IPS-18a (cell line): ENCODE measurements around the gene COX18.

Source experiments
- H3K27ac ChIP-seq: one replicate; pipeline ENCODE4 v1.5.1; 2013; ENCODE audit warnings: low read length
- H3K27me3 ChIP-seq: one replicate; pipeline ENCODE4 v1.6.1; 2013; ENCODE audit warnings: mild to moderate bottlenecking, low read length; ENCODE audit not compliant: control insufficient read depth, insufficient read depth
- H3K36me3 ChIP-seq: one replicate; pipeline ENCODE4 v1.6.1; 2013; ENCODE audit warnings: low read depth, low read length; ENCODE audit not compliant: control insufficient read depth
- H3K4me1 ChIP-seq: one replicate; pipeline ENCODE4 v1.6.1; 2013; ENCODE audit warnings: low read depth, low read length; ENCODE audit not compliant: control insufficient read depth
- H3K4me3 ChIP-seq: one replicate; pipeline ENCODE4 v1.5.1; 2013; ENCODE audit warnings: low read length
- H3K9ac ChIP-seq: one replicate; pipeline ENCODE4 v1.6.1; 2013; ENCODE audit warnings: mild to moderate bottlenecking, low read length, moderate library complexity
- H3K9me3 ChIP-seq: one replicate; pipeline ENCODE4 v1.6.1; 2013; ENCODE audit warnings: low read depth, low read length; ENCODE audit not compliant: control insufficient read depth

COX18 gene, protein sequence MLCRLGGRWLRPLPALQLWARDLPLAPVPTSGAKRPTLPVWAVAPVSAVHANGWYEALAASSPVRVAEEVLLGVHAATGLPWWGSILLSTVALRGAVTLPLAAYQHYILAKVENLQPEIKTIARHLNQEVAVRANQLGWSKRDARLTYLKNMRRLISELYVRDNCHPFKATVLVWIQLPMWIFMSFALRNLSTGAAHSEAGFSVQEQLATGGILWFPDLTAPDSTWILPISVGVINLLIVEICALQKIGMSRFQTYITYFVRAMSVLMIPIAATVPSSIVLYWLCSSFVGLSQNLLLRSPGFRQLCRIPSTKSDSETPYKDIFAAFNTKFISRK

DNA sequence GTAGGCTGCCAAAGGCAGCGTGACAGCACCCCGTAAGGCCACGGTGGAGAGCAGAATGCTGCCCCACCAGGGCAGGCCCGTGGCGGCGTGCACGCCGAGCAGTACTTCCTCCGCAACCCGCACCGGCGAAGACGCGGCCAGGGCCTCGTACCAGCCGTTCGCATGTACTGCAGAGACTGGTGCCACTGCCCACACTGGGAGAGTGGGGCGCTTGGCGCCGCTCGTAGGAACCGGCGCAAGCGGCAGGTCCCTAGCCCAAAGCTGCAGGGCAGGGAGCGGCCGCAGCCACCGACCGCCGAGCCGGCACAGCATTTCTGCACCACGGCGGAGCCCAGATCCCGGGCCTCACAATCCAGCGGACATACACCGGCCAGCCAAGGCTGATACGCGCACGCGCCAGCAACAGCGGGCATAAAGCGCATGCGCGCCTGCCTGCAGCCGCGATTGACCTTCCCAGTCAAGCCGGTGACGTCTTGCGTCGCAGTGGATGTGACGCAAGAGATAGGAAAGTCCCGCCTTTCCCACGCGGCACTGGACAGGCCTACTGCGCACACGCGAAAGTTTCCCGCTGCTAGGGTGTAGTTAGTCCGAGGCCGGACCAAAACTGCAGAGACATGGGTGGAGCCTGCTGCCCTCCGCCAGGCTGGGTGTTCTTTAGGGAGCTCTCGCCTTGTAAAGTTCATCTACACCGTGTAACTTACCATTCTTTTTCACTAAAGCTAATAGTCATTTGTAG lies at the start of gene COX18:
Gene COX18, minus strand, starts transcription at position 379 of the 736 bp plus-strand sequence. Its CDS starts 67 bp downstream, at position 312.
- Histone ChIP-seq H3K9ac (peak within 1 kb of the TSS; percentile 97), H3K9me3 (no peaks in the 10 kb centered on the region), H3K36me3 (peaks cover 15% of the 10 kb centered on the region), H3K4me3 (peak within 1 kb of the TSS; percentile 100), H3K27me3 (no peaks in the 10 kb centered on the region), H3K27ac (peak within 1 kb of the TSS; percentile 88), H3K4me1 (peaks cover 8% of the 10 kb centered on the region)

- Histone ChIP-seq H3K9ac (no peak overlapping the region), H3K27me3 (no peaks in the 10 kb centered on the region), H3K4me1 (peaks cover 5% of the 10 kb centered on the region), H3K9me3 (no peaks in the 10 kb centered on the region), H3K27ac (no peak overlapping the region), H3K4me3 (no peak overlapping the region), H3K36me3 (peaks cover 28% of the 10 kb centered on the region)
These were observed 40.0 kb upstream of the COX18 start for GRCh38 chr4:73109493-73109892.

DNA sequence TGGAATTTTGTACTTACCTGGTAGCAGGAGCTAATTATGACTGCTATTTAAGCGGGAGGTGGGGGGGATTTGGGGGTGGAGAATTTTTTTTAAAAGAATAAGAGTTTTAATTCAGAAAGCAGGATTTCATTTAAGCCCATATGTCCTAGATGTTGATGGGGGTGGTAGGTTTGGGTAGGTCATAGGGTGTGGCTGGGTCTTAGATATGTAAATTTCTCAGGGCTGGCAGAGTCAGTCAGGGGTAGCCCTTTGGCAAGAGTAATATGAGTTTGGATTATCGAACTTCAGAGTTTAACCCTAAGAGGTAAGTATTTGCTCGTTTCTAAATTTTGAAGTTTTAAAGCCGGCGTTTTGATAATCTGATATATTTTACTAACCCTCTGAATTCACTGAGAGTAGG lies 35.2 kb upstream of the COX18 start:
- Histone ChIP-seq H3K4me1 (peaks cover 11% of the 10 kb centered on the region), H3K4me3 (no peak overlapping the region), H3K27me3 (no peaks in the 10 kb centered on the region), H3K27ac (no peak overlapping the region), H3K9me3 (no peaks in the 10 kb centered on the region), H3K36me3 (peaks cover 36% of the 10 kb centered on the region), H3K9ac (no peak overlapping the region)

DNA sequence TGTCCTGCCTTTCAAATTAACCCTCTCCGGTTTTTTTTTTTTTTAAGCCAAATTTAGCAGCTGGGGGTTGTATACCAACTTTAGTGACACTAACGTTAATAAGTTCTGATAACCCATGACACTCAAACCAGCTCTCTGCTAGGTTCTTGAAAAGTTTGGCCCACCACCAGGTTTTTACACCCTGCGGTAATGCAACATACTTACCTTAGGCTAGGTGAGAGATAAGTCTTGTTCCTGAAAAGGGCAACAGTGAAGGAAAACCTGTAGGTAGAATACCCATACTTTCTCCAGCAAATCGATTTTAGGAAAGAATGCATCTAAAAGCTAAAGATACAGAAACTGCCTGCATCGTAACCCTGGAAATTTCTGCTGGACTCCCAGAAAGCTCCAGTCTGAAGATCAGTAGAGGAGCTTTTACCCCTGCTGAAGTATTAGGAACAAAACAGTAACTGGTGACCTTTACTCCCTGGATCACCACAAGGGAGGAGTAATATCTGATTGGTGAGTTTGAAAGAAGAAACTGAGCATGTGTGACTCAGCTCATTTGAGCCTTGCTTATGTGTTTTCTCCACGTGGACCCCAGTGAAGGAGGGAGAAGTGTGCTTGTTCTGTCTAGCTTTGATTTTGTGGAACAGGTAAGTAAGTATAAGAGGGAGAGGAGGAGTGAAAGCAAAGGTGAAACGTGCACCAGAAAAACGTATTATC lies 34.4 kb upstream of the COX18 start:
- Histone ChIP-seq H3K9ac (no peak overlapping the region), H3K4me1 (peaks cover 11% of the 10 kb centered on the region), H3K9me3 (no peaks in the 10 kb centered on the region), H3K27me3 (no peaks in the 10 kb centered on the region), H3K4me3 (no peak overlapping the region), H3K27ac (no peak overlapping the region), H3K36me3 (peaks cover 38% of the 10 kb centered on the region)

GRCh38 chr4:73099143-73099542 lies 29.6 kb upstream of the COX18 start:
- Histone ChIP-seq H3K27ac (no peak overlapping the region), H3K27me3 (no peaks in the 10 kb centered on the region), H3K4me1 (peaks cover 2% of the 10 kb centered on the region), H3K9ac (no peak overlapping the region), H3K9me3 (no peaks in the 10 kb centered on the region), H3K4me3 (no peak overlapping the region), H3K36me3 (peaks cover 64% of the 10 kb centered on the region)

DNA sequence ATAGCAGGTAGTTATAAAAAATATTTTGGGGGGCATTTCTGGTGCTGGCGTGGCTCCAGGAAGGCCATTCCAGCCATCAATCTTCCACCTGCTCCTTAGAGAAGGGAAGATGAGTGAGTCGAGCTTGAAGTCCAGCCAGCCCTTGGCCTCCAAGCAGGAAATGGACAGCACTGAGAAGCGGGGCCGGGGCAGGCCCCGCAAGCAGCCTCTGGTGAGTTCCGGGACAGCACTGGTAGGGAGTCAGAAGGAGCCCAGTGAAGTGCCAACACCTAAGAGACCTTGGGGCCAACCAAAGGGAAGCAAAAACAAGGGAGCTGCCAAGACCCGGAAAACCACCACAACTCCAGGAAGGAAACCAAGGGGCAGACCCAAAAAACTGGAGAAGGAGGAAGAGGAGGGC lies 29.2 kb upstream of the COX18 start:
- Histone ChIP-seq H3K4me3 (no peak overlapping the region), H3K27me3 (no peaks in the 10 kb centered on the region), H3K9ac (no peak overlapping the region), H3K4me1 (no peaks in the 10 kb centered on the region), H3K27ac (no peak overlapping the region), H3K36me3 (peaks cover 66% of the 10 kb centered on the region), H3K9me3 (no peaks in the 10 kb centered on the region)

DNA sequence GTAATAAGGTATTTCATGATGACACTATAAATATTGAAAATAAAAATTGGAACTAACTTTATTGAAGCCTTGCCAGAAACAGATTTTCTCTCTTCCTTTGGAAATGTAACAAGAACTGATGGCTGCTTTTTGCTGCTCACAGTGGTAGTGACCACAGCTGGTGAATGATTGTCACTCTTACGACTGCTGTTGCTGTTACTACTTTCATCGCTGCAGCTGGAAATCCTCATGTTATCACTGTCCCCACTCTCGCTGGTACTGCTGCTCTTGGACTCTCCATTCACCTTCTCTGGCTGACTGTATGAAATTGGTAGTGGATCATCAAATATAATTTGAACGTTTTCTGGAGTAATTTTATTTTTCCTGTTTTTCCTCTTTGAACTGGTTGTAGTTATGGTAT lies 28.5 kb upstream of the COX18 start:
- Histone ChIP-seq H3K4me3 (no peak overlapping the region), H3K27ac (no peak overlapping the region), H3K27me3 (no peaks in the 10 kb centered on the region), H3K4me1 (no peaks in the 10 kb centered on the region), H3K36me3 (peaks cover 68% of the 10 kb centered on the region), H3K9ac (no peak overlapping the region), H3K9me3 (no peaks in the 10 kb centered on the region)

GRCh38 chr4:73092868-73093267 lies 23.4 kb upstream of the COX18 start:
- Histone ChIP-seq H3K4me1 (no peaks in the 10 kb centered on the region), H3K36me3 (peaks cover 55% of the 10 kb centered on the region)

DNA sequence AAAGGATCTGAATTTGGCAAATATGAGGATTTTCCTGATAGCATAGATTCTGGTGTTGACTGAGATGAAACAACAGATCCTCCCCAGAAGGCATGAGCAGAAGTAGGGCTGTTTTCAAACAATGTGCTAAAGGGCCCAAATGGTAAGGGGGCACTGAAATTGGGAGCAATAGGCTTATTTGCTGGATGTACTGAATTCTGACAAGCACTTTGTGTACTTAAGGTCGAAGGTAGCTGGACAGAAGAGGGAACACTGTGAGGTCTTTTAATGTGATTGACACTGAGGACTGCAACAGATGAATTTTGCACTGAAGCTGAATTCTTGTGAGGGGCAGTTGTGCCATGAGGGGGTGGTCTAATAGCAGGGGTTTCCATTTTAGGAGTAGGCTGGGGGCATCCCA lies 21.2 kb upstream of the COX18 start:
- Histone ChIP-seq H3K36me3 (peaks cover 41% of the 10 kb centered on the region), H3K4me3 (no peak overlapping the region), H3K9ac (no peak overlapping the region), H3K27me3 (no peaks in the 10 kb centered on the region), H3K27ac (no peak overlapping the region), H3K4me1 (no peaks in the 10 kb centered on the region), H3K9me3 (no peaks in the 10 kb centered on the region)

More at GRCh38 chr4:73092868-73093267, 23.4 kb upstream of the COX18 start:
- no peak overlapping the region for H3K4me3 ChIP-seq
- H3K9me3 ChIP-seq: no peaks in the 10 kb centered on the region
- no peak overlapping the region for H3K9ac ChIP-seq
- no peaks in the 10 kb centered on the region for H3K27me3 ChIP-seq
- no peak overlapping the region for H3K27ac ChIP-seq

DNA sequence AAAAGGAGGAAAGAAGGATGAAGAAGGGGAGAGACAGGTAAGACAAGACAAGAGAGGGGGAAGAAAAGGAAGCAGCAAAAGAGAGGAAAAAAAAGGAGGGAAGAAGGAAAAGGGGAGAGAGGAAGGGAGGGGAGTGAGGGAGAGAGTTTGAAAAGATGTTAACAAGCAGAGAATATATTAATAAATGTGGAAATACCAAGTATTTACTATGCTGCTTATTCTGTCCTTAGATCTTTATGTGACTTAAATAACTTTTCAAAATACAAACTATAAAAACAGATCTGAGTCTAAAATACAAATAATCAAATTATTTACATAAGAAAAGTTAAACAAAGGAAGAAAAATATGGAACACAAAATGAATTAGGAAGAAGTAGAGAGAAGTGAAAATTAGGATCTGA lies 18.4 kb upstream of the COX18 start:
- Histone ChIP-seq H3K27me3 (no peaks in the 10 kb centered on the region), H3K4me1 (no peaks in the 10 kb centered on the region), H3K36me3 (peaks cover 47% of the 10 kb centered on the region)

GRCh38 chr4:73086095-73086868 lies 16.8 kb upstream of the COX18 start:
- Histone ChIP-seq H3K36me3 (peaks cover 37% of the 10 kb centered on the region), H3K27me3 (no peaks in the 10 kb centered on the region), H3K27ac (no peak overlapping the region), H3K4me3 (no peak overlapping the region), H3K9ac (no peak overlapping the region), H3K9me3 (no peaks in the 10 kb centered on the region), H3K4me1 (no peaks in the 10 kb centered on the region)

More for the DNA sequence above, 18.4 kb upstream of the COX18 start:
- no peak overlapping the region for H3K4me3 ChIP-seq
- H3K9ac ChIP-seq: no peak overlapping the region
- H3K27ac ChIP-seq: no peak overlapping the region
- no peaks in the 10 kb centered on the region for H3K9me3 ChIP-seq
